IMR-90 (cell line): Measurements from ENCODE around the gene OSBPL9. TPM values are rescaled to one million over a fixed set of nuclear protein-coding genes. Genes with fewer than 3 reads are reported as not detected.

Experiments
- ATAC-seq: fragments of 200-7000 bp; cut with Tn5 transposase; 2 replicates; pipeline ENCODE4 v1.9.1; 2020; ENCODE audit warnings: low read depth, mild to moderate bottlenecking, moderate library complexity
- BruUV-seq: library from RNA; stranded (reverse); fragments of 400-500 nt; replicated peaks from 2 replicates; lab custom pipeline; 2021; lab: Mats Ljungman, UMichigan
- CTCF ChIA-PET: fragments of 300-600 bp; formaldehyde crosslinking; extraction: SDS; loops from one replicate; lab custom pipeline; 2021; ENCODE audit warnings: antibody characterized with exemption; lab: Yijun Ruan, JAX
- POLR2A ChIA-PET: fragments of 300-600 bp; sonication (Branson Sonifier 250); formaldehyde crosslinking; loops from one replicate; lab custom pipeline; 2022; ENCODE audit warnings: antibody characterized with exemption; ENCODE audit not compliant: unreplicated experiment; lab: Charles Lee
- DNase-seq: peaks from one replicate; pipeline ENCODE4 v3.0.0; 2013
- H2AFZ ChIP-seq: replicated peaks from 2 replicates; pipeline ENCODE3; 2013; ENCODE audit warnings: low read length, mild to moderate bottlenecking; ENCODE audit not compliant: poor library complexity
- H2AK5ac ChIP-seq: 2 replicates; pipeline ENCODE4 v1.6.1; 2013; ENCODE audit warnings: low read depth, low read length, inconsistent platforms
- H2AK9ac ChIP-seq: replicated peaks from 2 replicates; pipeline ENCODE3; 2013; ENCODE audit warnings: mild to moderate bottlenecking, low read depth, low read length, moderate library complexity; ENCODE audit not compliant: poor library complexity
- H2BK120ac ChIP-seq: 2 replicates; pipeline ENCODE4 v1.6.1; 2013; ENCODE audit warnings: low read depth, low read length, inconsistent platforms
- H2BK15ac ChIP-seq: 3 replicates; pipeline ENCODE4 v1.6.1; 2013; ENCODE audit warnings: low read depth, low read length, inconsistent platforms
- H2BK20ac ChIP-seq: 2 replicates; pipeline ENCODE4 v1.6.1; 2013; ENCODE audit warnings: low read depth, mild to moderate bottlenecking, inconsistent platforms, low read length, moderate library complexity
- H2BK5ac ChIP-seq: 2 replicates; pipeline ENCODE4 v1.6.1; 2013; ENCODE audit warnings: mild to moderate bottlenecking, low read depth, low read length, inconsistent platforms; ENCODE audit not compliant: poor library complexity, severe bottlenecking
- H3K14ac ChIP-seq: replicated peaks from 2 replicates; pipeline ENCODE4 v1.6.1; 2013; ENCODE audit warnings: low read depth, low read length, inconsistent platforms
- H3K18ac ChIP-seq: 2 replicates; pipeline ENCODE4 v1.6.1; 2013; ENCODE audit warnings: low read depth, low read length, control low read depth
- H3K23ac ChIP-seq: 2 replicates; pipeline ENCODE4 v1.6.1; 2013; ENCODE audit warnings: low read depth, low read length, inconsistent platforms
- H3K27ac ChIP-seq: 2 replicates; pipeline ENCODE4 v1.5.1; 2013; ENCODE audit warnings: mild to moderate bottlenecking, control low read depth, low read length; ENCODE audit not compliant: insufficient read depth
- H3K27me3 ChIP-seq: 2 replicates; pipeline ENCODE4 v1.6.1; 2013; ENCODE audit warnings: low read length; ENCODE audit not compliant: control insufficient read depth, insufficient read depth
- H3K36me3 ChIP-seq: 2 replicates; pipeline ENCODE4 v1.6.1; 2013; ENCODE audit warnings: low read length, mixed read lengths; ENCODE audit not compliant: control insufficient read depth, insufficient read depth
- H3K4ac ChIP-seq: 2 replicates; pipeline ENCODE4 v1.6.1; 2013; ENCODE audit warnings: low read depth, low read length, inconsistent platforms
- H3K4me1 ChIP-seq: 2 replicates; pipeline ENCODE4 v1.6.1; 2013; ENCODE audit warnings: low read length, mixed read lengths; ENCODE audit not compliant: control insufficient read depth, insufficient read depth
- H3K4me2 ChIP-seq: 2 replicates; pipeline ENCODE4 v1.6.1; 2013; ENCODE audit warnings: low read depth, mild to moderate bottlenecking, control low read depth, low read length, moderate library complexity
- H3K4me3 ChIP-seq: 2 replicates; pipeline ENCODE4 v1.5.1; 2013; ENCODE audit warnings: low read depth, mild to moderate bottlenecking, control low read depth, low read length, moderate library complexity; ENCODE audit not compliant: insufficient read depth
- H3K56ac ChIP-seq: 2 replicates; pipeline ENCODE4 v1.6.1; 2013; ENCODE audit warnings: low read length, inconsistent platforms; ENCODE audit not compliant: insufficient read depth; ENCODE audit errors: extremely low read depth
- H3K79me1 ChIP-seq, 2 experiments: 2 replicates each; pipeline ENCODE4 v1.6.1; 2013; ENCODE audit warnings: low read length in 2 of 2, inconsistent platforms in 1 of 2, low read depth in 1 of 2
- H3K9ac ChIP-seq: 2 replicates; pipeline ENCODE4 v1.6.1; 2013; ENCODE audit warnings: low read depth, low read length, control low read depth
- H3K9me1 ChIP-seq: 2 replicates; pipeline ENCODE4 v1.6.1; 2013; ENCODE audit warnings: low read length, inconsistent platforms; ENCODE audit not compliant: insufficient read depth
- H3K9me3 ChIP-seq: 2 replicates; pipeline ENCODE4 v1.6.1; 2013; ENCODE audit warnings: low read length; ENCODE audit not compliant: control insufficient read depth, insufficient read depth
- H4K20me1 ChIP-seq: 2 replicates; pipeline ENCODE4 v1.6.1; 2013; ENCODE audit warnings: low read length, inconsistent platforms; ENCODE audit not compliant: insufficient read depth
- H4K5ac ChIP-seq: 2 replicates; pipeline ENCODE4 v1.6.1; 2013; ENCODE audit warnings: mild to moderate bottlenecking, low read depth, low read length, control low read depth
- H4K8ac ChIP-seq, 2 experiments: 2 replicates each; pipeline ENCODE4 v1.6.1; 2013; ENCODE audit warnings: low read depth in 2 of 2, low read length in 2 of 2, control low read depth in 1 of 2, inconsistent platforms in 1 of 2
- H4K91ac ChIP-seq: 2 replicates; pipeline ENCODE4 v1.6.1; 2013; ENCODE audit warnings: low read depth, low read length, inconsistent platforms; ENCODE audit not compliant: insufficient read depth
- CEBPB ChIP-seq: IDR thresholded peaks from 2 replicates; pipeline ENCODE4 v1.6.1; 2012; ENCODE audit warnings: low read depth, low read length, improper control_type of control experiment
- FOS ChIP-seq: fragments of 150-350 bp; IDR thresholded peaks from 2 replicates; pipeline ENCODE4 v1.6.1; 2016; ENCODE audit warnings: low read depth, low read length
- MAFK ChIP-seq: IDR thresholded peaks from 2 replicates; pipeline ENCODE4 v1.6.1; 2012; ENCODE audit warnings: low read depth, low read length, improper control_type of control experiment
- MAZ ChIP-seq: IDR thresholded peaks from 2 replicates; pipeline ENCODE4 v1.6.1; 2012; ENCODE audit warnings: low read depth, mild to moderate bottlenecking, low read length, improper control_type of control experiment, moderate library complexity, borderline replicate concordance
- RAD21 ChIP-seq: IDR thresholded peaks from 2 replicates; pipeline ENCODE4 v1.6.1; 2012; ENCODE audit warnings: low read length, improper control_type of control experiment
- SMC3 ChIP-seq: fragments of 150-350 bp; IDR thresholded peaks from 2 replicates; pipeline ENCODE4 v1.6.1; 2016; ENCODE audit warnings: low read depth, mild to moderate bottlenecking, antibody characterized with exemption, low read length, moderate library complexity
- WGBS, 2 experiments: methylation state at CpG; one replicate each; pipeline versions ENCODE4 v1.1.5 to v1.1.7; 2013; ENCODE audit warnings: missing lambda C conversion rate in 2 of 2; ENCODE audit not compliant: insufficient read length in 1 of 2; ENCODE audit errors: extremely low coverage in 2 of 2; 5-methylcytosine and 5-hydroxymethylcytosine counted together
- dilution Hi-C: fragments of 300-500 bp; cut with HindIII; formaldehyde crosslinking; loops from one replicate; pipeline ENCODE4 v1.14.3; 2018; ENCODE audit warnings: low sequenced_read_pairs; ENCODE audit not compliant: unreplicated experiment
- in situ Hi-C: fragments of 300-500 bp; cut with MboI; formaldehyde crosslinking; loops from 3 replicates; pipeline ENCODE4 v1.14.3; 2019; ENCODE audit warnings: low sequenced_read_pairs, inconsistent platforms, mixed read lengths
- intact Hi-C: fragments of 100-400 bp; cut with micrococcal nuclease; formaldehyde crosslinking; loops from 2 replicates; pipeline ENCODE4 v1.10.0; 2022
- polyA plus RNA-seq, 3 experiments: library from polyadenylated mRNA; depleted of rRNA; stranded (reverse); fragments of >200 nt; gene quantifications; 2 replicates each; pipeline ENCODE4 v1.2.3, GENCODE V29; 2012; ENCODE audit warnings: low replicate concordance in 1 of 3
- total RNA-seq: library from RNA; depleted of rRNA; stranded (reverse); fragments of >200 nt; gene quantifications from 2 replicates; pipeline ENCODE4 v1.2.3, GENCODE V29; 2012
- TF ChIP-seq, protein P1 (sequence below): fragments of 150-350 bp; IDR thresholded peaks from 2 replicates; pipeline ENCODE4 v1.6.1; 2017; ENCODE audit warnings: mild to moderate bottlenecking, antibody characterized with exemption, low read length, low read depth
- TF ChIP-seq, protein P2 (sequence below): conservative IDR thresholded peaks from 2 replicates; pipeline ENCODE4 v1.5.1; 2012; ENCODE audit warnings: mild to moderate bottlenecking, low read depth, low read length, improper control_type of control experiment

The OSBPL9 gene
- total and polyA plus RNA-seq, 2 of the 4 experiments (the other 2 are of a cell fraction) = 51.4 to 127 TPM

- no CpG with 5 or more reads among the region's 2 CpGs for WGBS, 2 experiments
- peaks cover 13% of the 10 kb centered on the region for H3K36me3 ChIP-seq
- no peak overlapping the region for H2BK15ac ChIP-seq
- ATAC-seq (no peak), DNase-seq (no peak)
- TF ChIP-seq CEBPB = no peak
- no peak for TF ChIP-seq RAD21
- no peak for TF ChIP-seq MAZ
- TF ChIP-seq, protein P1, sequence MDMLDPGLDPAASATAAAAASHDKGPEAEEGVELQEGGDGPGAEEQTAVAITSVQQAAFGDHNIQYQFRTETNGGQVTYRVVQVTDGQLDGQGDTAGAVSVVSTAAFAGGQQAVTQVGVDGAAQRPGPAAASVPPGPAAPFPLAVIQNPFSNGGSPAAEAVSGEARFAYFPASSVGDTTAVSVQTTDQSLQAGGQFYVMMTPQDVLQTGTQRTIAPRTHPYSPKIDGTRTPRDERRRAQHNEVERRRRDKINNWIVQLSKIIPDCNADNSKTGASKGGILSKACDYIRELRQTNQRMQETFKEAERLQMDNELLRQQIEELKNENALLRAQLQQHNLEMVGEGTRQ = no peak
- no peak for TF ChIP-seq MAFK
- TF ChIP-seq, protein P2, sequence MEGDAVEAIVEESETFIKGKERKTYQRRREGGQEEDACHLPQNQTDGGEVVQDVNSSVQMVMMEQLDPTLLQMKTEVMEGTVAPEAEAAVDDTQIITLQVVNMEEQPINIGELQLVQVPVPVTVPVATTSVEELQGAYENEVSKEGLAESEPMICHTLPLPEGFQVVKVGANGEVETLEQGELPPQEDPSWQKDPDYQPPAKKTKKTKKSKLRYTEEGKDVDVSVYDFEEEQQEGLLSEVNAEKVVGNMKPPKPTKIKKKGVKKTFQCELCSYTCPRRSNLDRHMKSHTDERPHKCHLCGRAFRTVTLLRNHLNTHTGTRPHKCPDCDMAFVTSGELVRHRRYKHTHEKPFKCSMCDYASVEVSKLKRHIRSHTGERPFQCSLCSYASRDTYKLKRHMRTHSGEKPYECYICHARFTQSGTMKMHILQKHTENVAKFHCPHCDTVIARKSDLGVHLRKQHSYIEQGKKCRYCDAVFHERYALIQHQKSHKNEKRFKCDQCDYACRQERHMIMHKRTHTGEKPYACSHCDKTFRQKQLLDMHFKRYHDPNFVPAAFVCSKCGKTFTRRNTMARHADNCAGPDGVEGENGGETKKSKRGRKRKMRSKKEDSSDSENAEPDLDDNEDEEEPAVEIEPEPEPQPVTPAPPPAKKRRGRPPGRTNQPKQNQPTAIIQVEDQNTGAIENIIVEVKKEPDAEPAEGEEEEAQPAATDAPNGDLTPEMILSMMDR = no peak
- no peak for TF ChIP-seq FOS
- no peak for TF ChIP-seq SMC3
- H3K9ac ChIP-seq = no peak overlapping the region
- H3K4me1 ChIP-seq = no peaks in the 10 kb centered on the region
- no peak overlapping the region for H2BK120ac ChIP-seq
- peaks cover 3% of the 10 kb centered on the region for H3K9me3 ChIP-seq
- H3K4ac ChIP-seq = no peak overlapping the region
- H4K91ac ChIP-seq = no peak overlapping the region
- dilution Hi-C loops (no loop called here), in situ Hi-C loops (no loop called here), intact Hi-C loops (no loop called here)
- H4K20me1 ChIP-seq = no peaks in the 10 kb centered on the region
- no peak overlapping the region for H3K4me2 ChIP-seq
- no peak overlapping the region for H3K27ac ChIP-seq
- H3K9me1 ChIP-seq = no peaks in the 10 kb centered on the region
- POLR2A ChIA-PET = interaction anchor here (0.6 kb wide), 1 partner anchor 19 kb away, joined by 3 read pairs; no protein-coding TSS in a partner anchor
- no peak overlapping the region for H2AFZ ChIP-seq
- no peak overlapping the region for H2BK20ac ChIP-seq
- H3K79me1 ChIP-seq = peaks cover 7 to 8% of the 10 kb centered on the region in 2 experiments; a peak in 2 of 4 replicates
- H4K5ac ChIP-seq = no peak overlapping the region
- no peak overlapping the region for H3K56ac ChIP-seq
- CTCF ChIA-PET = interaction anchor here (0.6 to 0.9 kb wide), 2 partner anchors 12 to 13 kb away, joined by 4 to 5 read pairs; no protein-coding TSS in a partner anchor
- H3K4me3 ChIP-seq = no peak overlapping the region
- no peaks in the 10 kb centered on the region for H3K27me3 ChIP-seq
- H2AK9ac ChIP-seq = no peak overlapping the region
- H3K14ac ChIP-seq = no peak overlapping the region
- no TSS peak for BruUV-seq
- H3K18ac ChIP-seq = no peak overlapping the region
- no peak overlapping the region for H4K8ac ChIP-seq
- H2AK5ac ChIP-seq = no peak overlapping the region
- no peak overlapping the region for H3K23ac ChIP-seq
- H2BK5ac ChIP-seq = no peak overlapping the region
These were observed 139.4 kb downstream of the OSBPL9 start for GRCh38 chr1:51756290-51756689.
